ENCODE data around the gene RGS19.
A peak's percentile ranks its signal among the peaks of the same experiment; 100 is the strongest.

The RGS19 gene

DNA sequence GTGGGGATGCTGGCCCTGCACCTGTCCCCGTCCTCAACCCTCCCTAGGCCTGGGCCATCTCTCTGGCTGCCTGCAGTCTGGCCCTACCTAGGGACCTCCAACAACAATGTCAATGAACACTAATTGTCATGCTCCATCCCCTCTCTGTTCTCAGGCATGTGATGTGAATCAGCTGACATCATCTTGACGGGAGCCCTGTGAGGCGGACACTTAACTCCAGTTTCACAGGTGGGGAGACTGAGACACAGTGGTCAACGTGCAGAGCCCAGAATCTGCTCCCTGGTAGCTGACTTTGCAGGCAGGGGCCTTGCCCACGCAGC is 17.1 kb downstream of the RGS19 start:
- H3K4me3 ChIP-seq (ENCODE audit: low read depth, low read length) = peak overlapping the region; percentile 75
- no peaks in the 10 kb centered on the region for H3K36me3 ChIP-seq (ENCODE audit: control insufficient read depth, insufficient read depth, low read length)
- H3K9me3 ChIP-seq (ENCODE audit: control insufficient read depth, insufficient read depth, low read length) = no peaks in the 10 kb centered on the region
- no peaks in the 10 kb centered on the region for H3K27me3 ChIP-seq (ENCODE audit: control insufficient read depth, insufficient read depth, low read length)
- H3K9ac ChIP-seq (ENCODE audit: low read depth, low read length) = peak overlapping the region; percentile 76
- peaks cover 2% of the 10 kb centered on the region for H3K4me1 ChIP-seq (ENCODE audit: control insufficient read depth, insufficient read depth, low read length)

DNA sequence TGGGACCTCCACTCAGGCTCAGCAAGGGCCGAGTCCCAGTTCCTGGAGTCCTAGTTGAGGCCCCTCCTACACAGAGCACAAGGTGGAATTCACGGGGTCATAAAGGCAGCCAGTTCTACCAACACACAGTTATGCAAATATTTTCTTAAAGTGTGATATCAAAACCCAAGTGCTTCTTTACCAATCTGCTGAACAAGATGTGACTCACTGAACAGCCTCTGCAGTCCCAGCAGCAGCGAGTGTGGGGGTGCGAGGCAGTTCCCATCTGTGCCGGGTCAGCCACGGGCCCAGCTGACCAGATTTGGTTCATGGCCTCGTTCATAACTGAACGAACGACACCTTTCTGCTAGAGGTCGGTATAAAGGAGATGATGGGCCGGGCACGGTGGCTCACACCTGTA is 20.8 kb downstream of the RGS19 start:
- Histone ChIP-seq H3K36me3 (ENCODE audit: control insufficient read depth, insufficient read depth, low read length) (no peaks in the 10 kb centered on the region), H3K9ac (ENCODE audit: low read depth, low read length) (no peak overlapping the region), H3K27me3 (ENCODE audit: control insufficient read depth, insufficient read depth, low read length) (peaks cover 2% of the 10 kb centered on the region), H3K4me1 (ENCODE audit: control insufficient read depth, insufficient read depth, low read length) (peaks cover 6% of the 10 kb centered on the region), H3K9me3 (ENCODE audit: control insufficient read depth, insufficient read depth, low read length) (no peaks in the 10 kb centered on the region), H3K4me3 (ENCODE audit: low read depth, low read length) (no peak overlapping the region)

- Histone ChIP-seq H3K9ac (ENCODE audit: low read depth, low read length) (no peak overlapping the region), H3K36me3 (ENCODE audit: control insufficient read depth, insufficient read depth, low read length) (no peaks in the 10 kb centered on the region), H3K27me3 (ENCODE audit: control insufficient read depth, insufficient read depth, low read length) (peaks cover 2% of the 10 kb centered on the region), H3K9me3 (ENCODE audit: control insufficient read depth, insufficient read depth, low read length) (no peaks in the 10 kb centered on the region), H3K4me3 (ENCODE audit: low read depth, low read length) (peak overlapping the region; percentile 32), H3K4me1 (ENCODE audit: control insufficient read depth, insufficient read depth, low read length) (peaks cover 6% of the 10 kb centered on the region)
Observed at GRCh38 chr20:64057628-64058498, 21.5 kb downstream of the RGS19 start.

- no peaks in the 10 kb centered on the region for H3K36me3 ChIP-seq (ENCODE audit: control insufficient read depth, insufficient read depth, low read length)
- peaks cover 6% of the 10 kb centered on the region for H3K4me1 ChIP-seq (ENCODE audit: control insufficient read depth, insufficient read depth, low read length)
- no peaks in the 10 kb centered on the region for H3K9me3 ChIP-seq (ENCODE audit: control insufficient read depth, insufficient read depth, low read length)
- H3K9ac ChIP-seq (ENCODE audit: low read depth, low read length) = no peak overlapping the region
- peak overlapping the region; percentile 32 for H3K4me3 ChIP-seq (ENCODE audit: low read depth, low read length)
- H3K27me3 ChIP-seq (ENCODE audit: control insufficient read depth, insufficient read depth, low read length) = peaks cover 6% of the 10 kb centered on the region
Observed at GRCh38 chr20:64056889-64057627, 22.3 kb downstream of the RGS19 start.

- H3K27me3 ChIP-seq (ENCODE audit: control insufficient read depth, insufficient read depth, low read length) = peaks cover 6% of the 10 kb centered on the region
- no peak overlapping the region for H3K4me3 ChIP-seq (ENCODE audit: low read depth, low read length)
- H3K9ac ChIP-seq (ENCODE audit: low read depth, low read length) = no peak overlapping the region
- no peaks in the 10 kb centered on the region for H3K36me3 ChIP-seq (ENCODE audit: control insufficient read depth, insufficient read depth, low read length)
- H3K9me3 ChIP-seq (ENCODE audit: control insufficient read depth, insufficient read depth, low read length) = no peaks in the 10 kb centered on the region
- peaks cover 6% of the 10 kb centered on the region for H3K4me1 ChIP-seq (ENCODE audit: control insufficient read depth, insufficient read depth, low read length)
Observed at GRCh38 chr20:64056639-64056888, 22.8 kb downstream of the RGS19 start.

DNA sequence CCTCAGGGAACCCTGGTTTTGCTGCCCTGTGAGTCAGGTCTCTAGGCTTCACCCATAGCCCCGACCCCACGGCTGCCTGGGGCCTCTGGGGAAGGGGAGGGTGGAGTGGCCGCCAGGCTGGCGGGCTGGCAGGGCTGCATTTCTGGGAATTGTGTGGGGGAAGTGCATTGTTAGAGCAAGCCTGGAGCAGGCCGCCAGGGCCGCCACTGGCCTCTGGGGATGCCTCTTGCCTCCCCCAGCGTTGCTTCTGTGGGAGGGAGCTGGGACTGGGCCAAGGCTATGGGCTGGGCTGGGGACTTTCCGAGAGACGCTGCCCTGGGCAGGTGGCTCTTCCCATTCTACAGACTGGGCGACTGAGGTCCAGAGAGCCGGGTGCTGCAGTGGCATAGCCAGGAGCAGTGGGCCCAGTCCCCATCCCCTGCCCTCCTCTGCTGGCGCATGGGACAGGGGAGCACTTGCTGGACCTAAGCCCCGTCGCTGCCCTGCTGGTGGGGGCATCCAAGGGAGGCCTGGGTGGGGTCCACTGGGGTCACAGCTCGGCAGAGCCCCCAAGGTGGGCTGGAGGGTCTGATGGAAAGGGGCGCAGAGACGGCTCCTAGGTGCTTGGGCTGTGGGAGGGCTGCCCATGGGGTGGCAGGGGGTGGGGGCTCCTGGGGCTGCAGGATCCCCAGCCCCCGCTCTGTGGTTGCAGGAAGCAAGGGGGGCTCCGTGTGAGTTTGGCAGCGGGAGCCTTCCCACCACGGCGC is 23.3 kb downstream of the RGS19 start:
- Histone ChIP-seq H3K9ac (ENCODE audit: low read depth, low read length) (no peak overlapping the region), H3K4me1 (ENCODE audit: control insufficient read depth, insufficient read depth, low read length) (peaks cover 6% of the 10 kb centered on the region), H3K4me3 (ENCODE audit: low read depth, low read length) (no peak overlapping the region), H3K9me3 (ENCODE audit: control insufficient read depth, insufficient read depth, low read length) (no peaks in the 10 kb centered on the region), H3K36me3 (ENCODE audit: control insufficient read depth, insufficient read depth, low read length) (no peaks in the 10 kb centered on the region), H3K27me3 (ENCODE audit: control insufficient read depth, insufficient read depth, low read length) (peaks cover 6% of the 10 kb centered on the region)

- Histone ChIP-seq H3K9ac (ENCODE audit: low read depth, low read length) (no peak overlapping the region), H3K36me3 (ENCODE audit: control insufficient read depth, insufficient read depth, low read length) (no peaks in the 10 kb centered on the region), H3K4me3 (ENCODE audit: low read depth, low read length) (no peak overlapping the region), H3K9me3 (ENCODE audit: control insufficient read depth, insufficient read depth, low read length) (no peaks in the 10 kb centered on the region), H3K27me3 (ENCODE audit: control insufficient read depth, insufficient read depth, low read length) (peaks cover 9% of the 10 kb centered on the region), H3K4me1 (ENCODE audit: control insufficient read depth, insufficient read depth, low read length) (peaks cover 6% of the 10 kb centered on the region)
Observed at GRCh38 chr20:64055396-64055892, 23.9 kb downstream of the RGS19 start.

GRCh38 chr20:64053841-64054661 is 25.3 kb downstream of the RGS19 start:
- no peak overlapping the region for H3K4me3 ChIP-seq (ENCODE audit: low read depth, low read length)
- H3K4me1 ChIP-seq (ENCODE audit: control insufficient read depth, insufficient read depth, low read length) = peaks cover 6% of the 10 kb centered on the region

DNA sequence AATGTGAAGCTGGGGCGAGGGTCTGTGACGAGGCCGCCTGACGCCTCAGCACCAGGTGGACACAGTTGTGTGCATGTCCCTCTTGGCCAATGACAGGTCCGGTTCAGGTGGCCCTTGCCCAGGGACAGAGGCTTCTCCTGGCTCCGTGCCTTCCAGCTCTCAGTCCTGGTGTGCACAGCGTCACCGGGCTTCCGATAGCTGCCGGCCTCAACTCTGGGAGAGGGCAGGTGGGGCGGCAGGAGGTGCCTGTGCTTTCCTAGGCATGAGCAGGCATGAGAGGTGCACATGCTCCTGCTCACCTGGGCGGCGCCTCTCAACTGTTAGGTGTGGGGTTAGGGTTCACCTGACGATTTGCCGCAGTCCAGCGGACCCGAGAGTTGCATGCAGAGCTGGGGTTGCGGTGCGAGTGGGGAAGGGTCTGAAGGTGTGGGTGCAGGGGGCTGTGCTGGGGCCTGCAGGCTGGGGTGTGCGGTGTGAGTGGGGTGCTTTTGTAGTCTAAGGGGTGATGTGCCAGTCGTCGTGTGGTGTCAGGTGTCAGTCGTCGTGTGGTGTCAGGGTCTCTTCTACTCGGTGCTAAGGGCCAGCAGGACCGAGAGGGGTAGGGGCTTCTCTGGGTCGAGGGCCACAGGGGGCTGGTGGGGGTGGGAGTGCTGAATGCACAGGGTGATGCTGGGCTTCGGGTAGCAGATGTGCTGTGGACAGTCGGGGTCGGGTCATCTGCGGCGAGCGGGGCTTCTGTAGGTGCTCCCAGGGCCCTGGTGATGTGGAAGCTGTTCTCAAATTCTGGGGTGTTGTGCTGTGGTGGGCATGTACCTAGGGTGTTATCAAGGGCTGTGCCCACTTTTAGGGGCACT is 26.1 kb downstream of the RGS19 start:
- Histone ChIP-seq H3K4me3 (ENCODE audit: low read depth, low read length) (no peak overlapping the region), H3K36me3 (ENCODE audit: control insufficient read depth, insufficient read depth, low read length) (no peaks in the 10 kb centered on the region), H3K9ac (ENCODE audit: low read depth, low read length) (no peak overlapping the region), H3K4me1 (ENCODE audit: control insufficient read depth, insufficient read depth, low read length) (peaks cover 6% of the 10 kb centered on the region), H3K27me3 (ENCODE audit: control insufficient read depth, insufficient read depth, low read length) (peaks cover 21% of the 10 kb centered on the region), H3K9me3 (ENCODE audit: control insufficient read depth, insufficient read depth, low read length) (no peaks in the 10 kb centered on the region)

More at GRCh38 chr20:64053841-64054661, 25.3 kb downstream of the RGS19 start:
- Histone ChIP-seq H3K27me3 (ENCODE audit: control insufficient read depth, insufficient read depth, low read length) (peaks cover 16% of the 10 kb centered on the region), H3K9ac (ENCODE audit: low read depth, low read length) (no peak overlapping the region), H3K9me3 (ENCODE audit: control insufficient read depth, insufficient read depth, low read length) (no peaks in the 10 kb centered on the region), H3K36me3 (ENCODE audit: control insufficient read depth, insufficient read depth, low read length) (no peaks in the 10 kb centered on the region)

GRCh38 chr20:64052326-64052722 is 27.0 kb downstream of the RGS19 start:
- no peak overlapping the region for H3K9ac ChIP-seq (ENCODE audit: low read depth, low read length)
- no peaks in the 10 kb centered on the region for H3K9me3 ChIP-seq (ENCODE audit: control insufficient read depth, insufficient read depth, low read length)
- H3K27me3 ChIP-seq (ENCODE audit: control insufficient read depth, insufficient read depth, low read length) = peaks cover 30% of the 10 kb centered on the region
- no peak overlapping the region for H3K4me3 ChIP-seq (ENCODE audit: low read depth, low read length)
- H3K36me3 ChIP-seq (ENCODE audit: control insufficient read depth, insufficient read depth, low read length) = no peaks in the 10 kb centered on the region
- peaks cover 5% of the 10 kb centered on the region for H3K4me1 ChIP-seq (ENCODE audit: control insufficient read depth, insufficient read depth, low read length)
